OCI-LY1 (cell line): ENCODE data around the gene PLEKHG4B.

ENCODE experiments used
- H2AFZ ChIP-seq: fragments of 200-600 bp; sonication (generic), shearing (Covaris generic); 2 replicates; pipeline ENCODE4 v1.6.0; 2014; ENCODE audit warnings: antibody characterized with exemption, mild to moderate bottlenecking, low read length
- H3F3A ChIP-seq: fragments of 200-600 bp; sonication (generic), shearing (Covaris generic); 2 replicates; pipeline ENCODE4 v1.6.0; 2014; ENCODE audit warnings: mild to moderate bottlenecking, antibody characterized with exemption, low read length, moderate library complexity; ENCODE audit not compliant: insufficient read depth
- H3K27ac ChIP-seq: fragments of 200-600 bp; sonication (generic); 2 replicates; pipeline ENCODE4 v1.5.1; 2014; ENCODE audit warnings: low read length, mixed run types, mild to moderate bottlenecking, low read depth; ENCODE audit not compliant: poor library complexity, severe bottlenecking
- H3K27me3 ChIP-seq: fragments of 200-600 bp; sonication (generic); 2 replicates; pipeline ENCODE4 v1.6.0; 2014; ENCODE audit warnings: antibody characterized with exemption, mild to moderate bottlenecking, low read length, moderate library complexity; ENCODE audit not compliant: insufficient read depth
- H3K36me3 ChIP-seq: fragments of 200-600 bp; sonication (generic); 2 replicates; pipeline ENCODE4 v1.6.1; 2014; ENCODE audit warnings: mild to moderate bottlenecking, antibody characterized with exemption, low read length, moderate library complexity, mixed read lengths; ENCODE audit not compliant: insufficient read depth
- H3K4me1 ChIP-seq: fragments of 200-600 bp; sonication (generic); 2 replicates; pipeline ENCODE4 v1.5.1; 2014; ENCODE audit warnings: mild to moderate bottlenecking, low read length, moderate library complexity; ENCODE audit not compliant: insufficient read depth, severe bottlenecking
- H3K4me2 ChIP-seq: fragments of 200-600 bp; sonication (generic), shearing (Covaris generic); 2 replicates; pipeline ENCODE4 v1.6.1; 2014; ENCODE audit warnings: low read length
- H3K4me3 ChIP-seq: fragments of 200-600 bp; sonication (generic); 2 replicates; pipeline ENCODE4 v1.5.1; 2014; ENCODE audit warnings: low read length, low read depth, mild to moderate bottlenecking, mixed read lengths; ENCODE audit not compliant: poor library complexity, severe bottlenecking
- H3K79me2 ChIP-seq: fragments of 200-600 bp; shearing (Covaris generic); 2 replicates; pipeline ENCODE4 v1.6.1; 2016; ENCODE audit warnings: mixed run types, low read length, mixed read lengths; ENCODE audit not compliant: insufficient read depth
- H3K9ac ChIP-seq: fragments of 200-600 bp; sonication (generic), shearing (Covaris generic); 2 replicates; pipeline ENCODE4 v1.6.1; 2014; ENCODE audit warnings: mild to moderate bottlenecking, low read length, mixed read lengths
- H3K9me2 ChIP-seq: fragments of 200-600 bp; sonication (generic), shearing (Covaris generic); 2 replicates; pipeline ENCODE4 v1.6.1; 2014; ENCODE audit warnings: low read depth, mild to moderate bottlenecking, low read length, mixed read lengths
- H3K9me3 ChIP-seq: fragments of 200-600 bp; shearing (Covaris generic); 2 replicates; pipeline ENCODE4 v1.6.1; 2014; ENCODE audit warnings: low read length, mixed read lengths
- H4K20me1 ChIP-seq: fragments of 200-600 bp; sonication (generic), shearing (Covaris generic); 2 replicates; pipeline ENCODE4 v1.6.0; 2016; ENCODE audit warnings: mild to moderate bottlenecking, low read length; ENCODE audit not compliant: insufficient read depth
- EZH2 ChIP-seq: fragments of 200-600 bp; sonication (generic), shearing (Covaris generic); IDR thresholded peaks from 2 replicates; pipeline ENCODE4 v1.8.0; 2017; ENCODE audit warnings: borderline replicate concordance, mixed run types, mild to moderate bottlenecking, antibody characterized with exemption, low read length, moderate library complexity, mixed read lengths
- TF ChIP-seq, protein P1 (sequence below): fragments of 200-600 bp; sonication (generic), shearing (Covaris generic); IDR thresholded peaks from 2 replicates; pipeline ENCODE4 v1.5.1; 2017; ENCODE audit warnings: mild to moderate bottlenecking, antibody characterized with exemption, low read length, moderate library complexity, mixed read lengths

PLEKHG4B gene

DNA sequence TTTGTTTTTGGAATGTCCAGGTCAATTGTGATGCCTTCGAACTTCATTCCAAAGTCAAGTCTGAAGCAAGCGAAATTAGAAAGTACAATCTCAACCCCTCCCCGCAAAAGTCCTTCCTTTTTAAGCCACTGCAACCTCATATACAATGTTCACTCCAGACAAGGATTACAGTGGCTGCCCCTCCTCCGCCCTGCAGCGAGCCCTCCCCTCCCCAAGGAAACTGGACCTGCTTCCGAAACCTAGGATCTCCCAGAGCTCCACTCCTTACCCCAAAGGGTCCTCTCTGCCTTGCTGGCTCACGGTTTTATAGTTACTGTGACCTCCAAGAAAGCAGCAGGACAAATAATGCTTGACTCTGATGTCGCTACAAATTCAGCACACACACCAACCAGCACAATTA lies 109.7 kb downstream of the PLEKHG4B start:
- H3K9me3 ChIP-seq = no peaks in the 10 kb centered on the region
- H4K20me1 ChIP-seq = no peaks in the 10 kb centered on the region
- H3K4me1 ChIP-seq = peaks cover 22% of the 10 kb centered on the region
- no peak overlapping the region; the same call in 1 of the 2 replicates for H3K9ac ChIP-seq
- H3F3A ChIP-seq = no peaks in the 10 kb centered on the region
- peaks cover 32% of the 10 kb centered on the region for H3K36me3 ChIP-seq
- H3K79me2 ChIP-seq = no peaks in the 10 kb centered on the region; the same call in 1 of the 2 replicates
- peak overlapping the region; percentile 44 for H3K4me2 ChIP-seq
- H3K27me3 ChIP-seq = no peaks in the 10 kb centered on the region
- no peak overlapping the region for H2AFZ ChIP-seq
- TF ChIP-seq, protein P1, sequence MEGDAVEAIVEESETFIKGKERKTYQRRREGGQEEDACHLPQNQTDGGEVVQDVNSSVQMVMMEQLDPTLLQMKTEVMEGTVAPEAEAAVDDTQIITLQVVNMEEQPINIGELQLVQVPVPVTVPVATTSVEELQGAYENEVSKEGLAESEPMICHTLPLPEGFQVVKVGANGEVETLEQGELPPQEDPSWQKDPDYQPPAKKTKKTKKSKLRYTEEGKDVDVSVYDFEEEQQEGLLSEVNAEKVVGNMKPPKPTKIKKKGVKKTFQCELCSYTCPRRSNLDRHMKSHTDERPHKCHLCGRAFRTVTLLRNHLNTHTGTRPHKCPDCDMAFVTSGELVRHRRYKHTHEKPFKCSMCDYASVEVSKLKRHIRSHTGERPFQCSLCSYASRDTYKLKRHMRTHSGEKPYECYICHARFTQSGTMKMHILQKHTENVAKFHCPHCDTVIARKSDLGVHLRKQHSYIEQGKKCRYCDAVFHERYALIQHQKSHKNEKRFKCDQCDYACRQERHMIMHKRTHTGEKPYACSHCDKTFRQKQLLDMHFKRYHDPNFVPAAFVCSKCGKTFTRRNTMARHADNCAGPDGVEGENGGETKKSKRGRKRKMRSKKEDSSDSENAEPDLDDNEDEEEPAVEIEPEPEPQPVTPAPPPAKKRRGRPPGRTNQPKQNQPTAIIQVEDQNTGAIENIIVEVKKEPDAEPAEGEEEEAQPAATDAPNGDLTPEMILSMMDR = no peak
- TF ChIP-seq EZH2 = no peak
- H3K9me2 ChIP-seq = no peaks in the 10 kb centered on the region
- peak overlapping the region; percentile 64 for H3K27ac ChIP-seq
- H3K4me3 ChIP-seq = peak overlapping the region; percentile 27

DNA sequence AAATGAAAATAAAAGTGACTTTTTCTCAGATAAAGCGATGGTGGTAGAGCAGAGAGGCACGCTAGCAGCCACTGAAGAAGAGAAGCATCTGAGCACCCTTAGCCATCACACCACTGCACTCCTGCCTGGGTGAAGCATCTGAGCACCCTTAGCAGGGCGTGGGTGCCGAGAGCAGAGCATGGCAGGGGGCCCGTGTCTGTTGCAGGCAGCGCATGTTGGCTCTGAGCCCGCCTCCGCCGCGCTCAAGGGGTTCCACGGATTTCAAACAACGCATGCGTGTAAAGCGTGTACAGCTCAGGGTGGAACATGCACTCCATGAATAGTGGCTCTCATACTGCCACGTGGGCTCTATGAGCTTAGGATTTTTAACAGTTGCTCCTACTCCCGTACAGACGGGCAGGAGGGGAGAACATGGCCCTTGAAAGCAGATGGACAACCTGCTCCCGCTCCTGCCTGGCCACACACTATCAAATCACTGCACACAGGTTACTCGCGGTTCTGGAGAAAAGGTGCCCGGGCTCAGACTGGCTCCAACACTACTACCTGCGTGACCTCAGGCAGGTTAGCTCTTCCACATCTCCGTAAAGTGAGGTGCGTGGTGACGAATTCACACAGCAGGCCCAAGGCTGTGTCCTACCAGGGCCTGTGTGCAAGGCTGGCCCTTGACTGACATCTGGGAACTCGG lies 111.4 kb downstream of the PLEKHG4B start:
- Histone ChIP-seq H3K36me3 (peaks cover 41% of the 10 kb centered on the region), H3K4me1 (peaks cover 22% of the 10 kb centered on the region), H3K4me2 (no peak overlapping the region), H3K79me2 (peaks cover 1% of the 10 kb centered on the region; the same call in 1 of the 2 replicates), H3K27me3 (no peaks in the 10 kb centered on the region), H3K9me2 (no peaks in the 10 kb centered on the region), H3K4me3 (no peak overlapping the region), H3K9ac (no peak overlapping the region), H4K20me1 (no peaks in the 10 kb centered on the region), H3F3A (no peaks in the 10 kb centered on the region), H2AFZ (no peak overlapping the region), H3K27ac (no peak overlapping the region), H3K9me3 (no peaks in the 10 kb centered on the region)
- TF ChIP-seq, protein P1 = no peak
- TF ChIP-seq EZH2 = no peak

DNA sequence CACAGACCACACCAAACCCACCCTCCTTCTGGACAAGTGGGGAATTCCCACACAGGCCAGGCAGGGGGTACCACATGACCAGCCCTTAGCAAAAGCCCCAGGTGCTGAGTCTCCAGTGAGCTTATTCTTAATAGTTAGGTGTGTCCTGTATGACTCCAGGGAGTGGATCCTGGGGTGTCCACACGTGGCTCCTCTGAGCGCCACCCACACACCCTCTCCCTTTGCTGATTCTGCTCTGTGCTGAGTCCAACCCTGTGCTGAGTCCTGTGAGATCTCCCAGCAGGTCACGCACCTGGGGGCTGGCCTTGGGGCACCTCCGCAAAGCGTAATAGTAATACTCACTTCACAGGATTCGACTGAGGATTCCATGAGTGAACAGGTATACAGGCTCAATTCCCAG lies 112.0 kb downstream of the PLEKHG4B start:
- H3K36me3 ChIP-seq = peaks cover 39% of the 10 kb centered on the region
- H3K4me1 ChIP-seq = peaks cover 22% of the 10 kb centered on the region
- H3K9me3 ChIP-seq = no peaks in the 10 kb centered on the region
- H3K27me3 ChIP-seq = no peaks in the 10 kb centered on the region
- H4K20me1 ChIP-seq = no peaks in the 10 kb centered on the region
- no peaks in the 10 kb centered on the region for H3F3A ChIP-seq
- H3K27ac ChIP-seq = no peak overlapping the region
- TF ChIP-seq EZH2 = no peak
- TF ChIP-seq, protein P1 = no peak
- no peak overlapping the region for H3K4me3 ChIP-seq
- no peak overlapping the region for H3K9ac ChIP-seq
- H3K79me2 ChIP-seq = peaks cover 7% of the 10 kb centered on the region
- H2AFZ ChIP-seq = no peak overlapping the region
- H3K9me2 ChIP-seq = no peaks in the 10 kb centered on the region
- no peak overlapping the region for H3K4me2 ChIP-seq
